Astrocyte (in vitro differentiated cells and primary cell): ENCODE measurements around the gene ACAA2. TPM values are rescaled to one million over a fixed set of nuclear protein-coding genes. Genes with fewer than 3 reads are reported as not detected.

Experiments used
- DNase-seq: peaks from one replicate; pipeline ENCODE4 v3.0.0-alpha.2; 2010; ENCODE audit warnings: low read depth
- FAIRE-seq: peaks from 2 replicates; lab custom pipeline; 2011; peaks lifted over from hg19 to GRCh38; lab: Jason Lieb, UNC
- H2AFZ ChIP-seq: 2 replicates; pipeline ENCODE4 v1.6.0; 2012; ENCODE audit warnings: low read depth, low read length, inconsistent platforms
- H3K27ac ChIP-seq: 2 replicates; pipeline ENCODE4 v1.5.1; 2011; ENCODE audit warnings: low read depth, low read length, inconsistent platforms
- H3K27me3 ChIP-seq: 2 replicates; pipeline ENCODE4 v1.6.0; 2011; ENCODE audit warnings: low read length, inconsistent platforms; ENCODE audit not compliant: insufficient read depth
- H3K36me3 ChIP-seq: 2 replicates; pipeline ENCODE4 v1.5.1; 2011; ENCODE audit warnings: low read length, inconsistent platforms; ENCODE audit not compliant: insufficient read depth
- H3K4me1 ChIP-seq: 2 replicates; pipeline ENCODE4 v1.5.1; 2011; ENCODE audit warnings: low read length, inconsistent platforms; ENCODE audit not compliant: insufficient read depth
- H3K4me2 ChIP-seq: 2 replicates; pipeline ENCODE4 v1.6.0; 2012; ENCODE audit warnings: low read length, inconsistent platforms
- H3K4me3 ChIP-seq: 2 replicates; pipeline ENCODE4 v1.5.1; 2011; ENCODE audit warnings: low read depth, mild to moderate bottlenecking, low read length, inconsistent platforms; ENCODE audit not compliant: insufficient read depth
- H3K79me2 ChIP-seq: 2 replicates; pipeline ENCODE4 v1.6.0; 2012; ENCODE audit warnings: mild to moderate bottlenecking, low read length, inconsistent platforms; ENCODE audit not compliant: insufficient read depth
- H3K9ac ChIP-seq: 2 replicates; pipeline ENCODE4 v1.6.0; 2012; ENCODE audit warnings: mild to moderate bottlenecking, low read length, inconsistent platforms
- H3K9me3 ChIP-seq: 2 replicates; pipeline ENCODE4 v1.5.1; 2012; ENCODE audit warnings: low read depth, mild to moderate bottlenecking, low read length, inconsistent platforms; ENCODE audit not compliant: insufficient read depth
- H4K20me1 ChIP-seq: 2 replicates; pipeline ENCODE4 v1.6.0; 2012; ENCODE audit warnings: low read length, inconsistent platforms; ENCODE audit not compliant: insufficient read depth
- H3K27ac Mint-ChIP-seq: one replicate; pipeline ENCODE4 v1.8.0; 2021; ENCODE audit warnings: mild to moderate bottlenecking, mixed read lengths; ENCODE audit not compliant: unreplicated experiment
- H3K27me3 Mint-ChIP-seq: one replicate; pipeline ENCODE4 v1.8.0; 2021; ENCODE audit warnings: low read depth, mixed read lengths; ENCODE audit not compliant: unreplicated experiment
- H3K36me3 Mint-ChIP-seq: one replicate; pipeline ENCODE4 v1.8.0; 2021; ENCODE audit warnings: low read depth, mixed read lengths; ENCODE audit not compliant: unreplicated experiment
- H3K4me1 Mint-ChIP-seq: one replicate; pipeline ENCODE4 v1.8.0; 2021; ENCODE audit warnings: low read depth, mixed read lengths; ENCODE audit not compliant: unreplicated experiment
- H3K4me3 Mint-ChIP-seq: one replicate; pipeline ENCODE4 v1.8.0; 2021; ENCODE audit warnings: mild to moderate bottlenecking, moderate library complexity, mixed read lengths; ENCODE audit not compliant: unreplicated experiment
- H3K9me3 Mint-ChIP-seq: one replicate; pipeline ENCODE4 v1.8.0; 2021; ENCODE audit warnings: mild to moderate bottlenecking, mixed read lengths; ENCODE audit not compliant: unreplicated experiment
- EZH2 ChIP-seq: IDR thresholded peaks from 2 replicates; pipeline ENCODE4 v1.6.1; 2012; ENCODE audit warnings: mild to moderate bottlenecking, low read length, inconsistent platforms; ENCODE audit not compliant: insufficient read depth
- total RNA-seq: library from RNA; stranded (reverse); gene quantifications from 2 replicates; pipeline ENCODE4 v1.2.1, GENCODE V29; 2021
- TF ChIP-seq, protein P1 (sequence below): IDR thresholded peaks from 2 replicates; pipeline ENCODE4 v1.5.1; 2011; ENCODE audit warnings: low read depth, mild to moderate bottlenecking, inconsistent platforms, low read length, moderate library complexity; ENCODE audit not compliant: insufficient read depth

Gene ACAA2
- total RNA-seq, 1 donor from 2014 or later: 66.4 TPM

DNA sequence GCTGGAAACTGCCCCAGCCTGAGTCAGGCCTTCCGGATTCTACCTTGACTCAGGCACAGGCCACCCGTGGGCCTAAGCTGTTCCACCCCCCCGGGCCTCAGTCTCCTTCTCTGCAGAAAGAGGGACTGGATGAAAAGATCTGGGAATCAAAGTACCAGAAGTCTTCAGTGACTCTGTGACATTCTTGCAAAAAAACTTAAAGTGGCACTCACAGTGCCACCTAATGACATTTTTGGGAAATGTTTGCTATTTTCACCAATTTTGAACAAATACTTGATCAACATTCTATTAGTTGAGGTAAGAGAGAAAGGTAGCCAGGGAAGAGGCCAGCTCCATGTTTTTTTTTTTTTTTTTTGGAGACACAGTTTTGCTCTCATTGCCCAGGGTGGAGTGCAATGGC lies 48.3 kb upstream of the ACAA2 start:
- no peak overlapping the region for H3K9ac ChIP-seq
- no peaks in the 10 kb centered on the region for H3K36me3 ChIP-seq
- H3K4me3 ChIP-seq: no peak overlapping the region
- Mint-ChIP-seq H3K27ac (no peak overlapping the region), H3K36me3 (peaks cover 3% of the 10 kb centered on the region), H3K4me3 (no peak overlapping the region), H3K4me1 (no peaks in the 10 kb centered on the region), H3K9me3 (no peaks in the 10 kb centered on the region), H3K27me3 (peaks cover 6% of the 10 kb centered on the region)
- no peaks in the 10 kb centered on the region for H4K20me1 ChIP-seq
- no peak overlapping the region for H3K27ac ChIP-seq
- DNase-seq: no peak
- H3K4me1 ChIP-seq: no peaks in the 10 kb centered on the region
- no peaks in the 10 kb centered on the region for H3K27me3 ChIP-seq
- H3K79me2 ChIP-seq: no peaks in the 10 kb centered on the region
- no peaks in the 10 kb centered on the region for H3K9me3 ChIP-seq
- FAIRE-seq: no peak
- H3K4me2 ChIP-seq: no peak overlapping the region
- TF ChIP-seq, protein P1, sequence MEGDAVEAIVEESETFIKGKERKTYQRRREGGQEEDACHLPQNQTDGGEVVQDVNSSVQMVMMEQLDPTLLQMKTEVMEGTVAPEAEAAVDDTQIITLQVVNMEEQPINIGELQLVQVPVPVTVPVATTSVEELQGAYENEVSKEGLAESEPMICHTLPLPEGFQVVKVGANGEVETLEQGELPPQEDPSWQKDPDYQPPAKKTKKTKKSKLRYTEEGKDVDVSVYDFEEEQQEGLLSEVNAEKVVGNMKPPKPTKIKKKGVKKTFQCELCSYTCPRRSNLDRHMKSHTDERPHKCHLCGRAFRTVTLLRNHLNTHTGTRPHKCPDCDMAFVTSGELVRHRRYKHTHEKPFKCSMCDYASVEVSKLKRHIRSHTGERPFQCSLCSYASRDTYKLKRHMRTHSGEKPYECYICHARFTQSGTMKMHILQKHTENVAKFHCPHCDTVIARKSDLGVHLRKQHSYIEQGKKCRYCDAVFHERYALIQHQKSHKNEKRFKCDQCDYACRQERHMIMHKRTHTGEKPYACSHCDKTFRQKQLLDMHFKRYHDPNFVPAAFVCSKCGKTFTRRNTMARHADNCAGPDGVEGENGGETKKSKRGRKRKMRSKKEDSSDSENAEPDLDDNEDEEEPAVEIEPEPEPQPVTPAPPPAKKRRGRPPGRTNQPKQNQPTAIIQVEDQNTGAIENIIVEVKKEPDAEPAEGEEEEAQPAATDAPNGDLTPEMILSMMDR: peak; percentile 30
- no peak for TF ChIP-seq EZH2
- H2AFZ ChIP-seq: no peak overlapping the region

DNA sequence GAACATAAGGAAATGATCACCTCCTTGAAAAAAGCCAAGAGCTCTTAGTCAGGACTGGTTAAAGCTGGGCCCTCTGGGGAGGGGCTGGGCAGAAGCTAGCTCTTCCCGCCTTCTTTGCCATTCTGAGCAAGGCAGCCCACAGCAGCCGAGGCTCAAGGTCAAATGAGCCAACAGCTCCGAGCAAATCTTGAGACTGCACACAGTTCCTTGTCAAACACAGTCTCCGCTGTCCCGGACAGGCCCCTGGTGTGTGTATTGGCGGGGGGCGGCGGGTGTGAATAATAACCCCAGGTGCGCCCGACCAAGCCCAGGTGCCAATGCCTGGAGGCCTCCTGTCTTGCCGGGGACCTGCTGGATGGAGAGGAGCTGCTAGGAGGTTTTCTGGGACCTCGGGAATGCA lies 46.4 kb upstream of the ACAA2 start:
- no peak for DNase-seq
- Mint-ChIP-seq H3K9me3 (no peaks in the 10 kb centered on the region), H3K36me3 (no peaks in the 10 kb centered on the region), H3K27me3 (no peaks in the 10 kb centered on the region), H3K4me1 (no peaks in the 10 kb centered on the region), H3K4me3 (no peak overlapping the region), H3K27ac (no peak overlapping the region)
- no peaks in the 10 kb centered on the region for H3K79me2 ChIP-seq
- no peaks in the 10 kb centered on the region for H4K20me1 ChIP-seq
- H3K36me3 ChIP-seq: no peaks in the 10 kb centered on the region
- H3K9ac ChIP-seq: no peak overlapping the region
- H3K27me3 ChIP-seq: no peaks in the 10 kb centered on the region
- no peak overlapping the region for H3K4me2 ChIP-seq
- TF ChIP-seq, protein P1: no peak
- no peak overlapping the region for H2AFZ ChIP-seq
- no peak overlapping the region for H3K4me3 ChIP-seq
- H3K27ac ChIP-seq: no peak overlapping the region
- no peak for FAIRE-seq
- no peaks in the 10 kb centered on the region for H3K4me1 ChIP-seq
- H3K9me3 ChIP-seq: no peaks in the 10 kb centered on the region

DNA sequence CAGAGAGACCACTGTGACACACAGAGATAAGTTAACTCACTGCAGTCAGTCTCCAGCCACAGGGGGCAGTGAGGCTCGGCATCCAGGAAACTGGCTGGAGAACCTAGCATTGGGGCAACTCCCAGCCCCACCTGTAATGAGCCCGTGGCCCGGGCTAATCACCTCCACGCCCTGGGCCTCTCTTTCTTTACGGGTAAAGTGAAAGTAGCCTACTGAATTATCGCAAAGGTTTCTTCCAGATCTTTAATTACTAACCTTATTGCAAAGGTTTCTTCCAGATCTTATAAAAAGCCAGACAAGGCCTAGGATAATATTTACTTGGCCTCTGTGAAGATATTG lies 45.7 kb upstream of the ACAA2 start:
- no peaks in the 10 kb centered on the region for H3K27me3 Mint-ChIP-seq
- H3K9ac ChIP-seq: no peak overlapping the region

More for the DNA sequence above, 45.7 kb upstream of the ACAA2 start:
- Mint-ChIP-seq H3K4me3 (no peak overlapping the region), H3K9me3 (no peaks in the 10 kb centered on the region), H3K36me3 (no peaks in the 10 kb centered on the region), H3K27ac (peak overlapping the region; percentile 12), H3K4me1 (peaks cover 1% of the 10 kb centered on the region)
- no peaks in the 10 kb centered on the region for H3K36me3 ChIP-seq
- H3K9me3 ChIP-seq: no peaks in the 10 kb centered on the region
- DNase-seq (no peak), FAIRE-seq (no peak)
- H4K20me1 ChIP-seq: no peaks in the 10 kb centered on the region
- no peak overlapping the region for H3K27ac ChIP-seq
- no peaks in the 10 kb centered on the region for H3K79me2 ChIP-seq
- H3K4me2 ChIP-seq: no peak overlapping the region
- no peak overlapping the region for H2AFZ ChIP-seq
- TF ChIP-seq, protein P1: no peak
- TF ChIP-seq EZH2: no peak
- H3K27me3 ChIP-seq: no peaks in the 10 kb centered on the region
- no peak overlapping the region for H3K4me3 ChIP-seq
- no peaks in the 10 kb centered on the region for H3K4me1 ChIP-seq
